Small intestine (tissue), 7 donors: ENCODE results near the gene CHST4. TPM values are rescaled to one million over a fixed set of nuclear protein-coding genes. Genes with fewer than 3 reads are reported as not detected.

Source experiments
- DNase-seq, 2 donors: peaks; one replicate each; pipeline versions ENCODE4 v3.0.0 to v3.0.0-alpha.2; 2013
- FAIRE-seq: peaks from 2 replicates; lab custom pipeline; 2012; peaks lifted over from hg19 to GRCh38; lab: Jason Lieb, UNC
- H3K27ac ChIP-seq, 3 donors: one replicate each; pipeline ENCODE4 v1.5.1; 2013; ENCODE audit warnings: low read length in 2 of 3, mild to moderate bottlenecking in 2 of 3, control low read depth in 1 of 3, inconsistent platforms in 1 of 3, low read depth in 1 of 3, moderate library complexity in 1 of 3
- H3K27me3 ChIP-seq, 3 donors: one replicate each; pipeline ENCODE4 v1.6.1; 2013; ENCODE audit warnings: low read length in 3 of 3, inconsistent platforms in 1 of 3; ENCODE audit not compliant: control insufficient read depth in 3 of 3, insufficient read depth in 3 of 3
- H3K36me3 ChIP-seq, 3 donors: one replicate each; pipeline ENCODE4 v1.6.1; 2013; ENCODE audit warnings: low read length in 3 of 3, inconsistent platforms in 1 of 3, low read depth in 1 of 3, mild to moderate bottlenecking in 1 of 3, moderate library complexity in 1 of 3; ENCODE audit not compliant: control insufficient read depth in 3 of 3, insufficient read depth in 2 of 3
- H3K4me1 ChIP-seq, 3 donors: one replicate each; pipeline ENCODE4 v1.6.1; 2013; ENCODE audit warnings: low read length in 2 of 3, inconsistent platforms in 1 of 3, low read depth in 1 of 3, mild to moderate bottlenecking in 1 of 3, moderate library complexity in 1 of 3; ENCODE audit not compliant: control insufficient read depth in 3 of 3, insufficient read depth in 2 of 3
- H3K4me3 ChIP-seq, 3 donors: one replicate each; pipeline ENCODE4 v1.5.1; 2013; ENCODE audit warnings: low read length in 3 of 3, control low read depth in 1 of 3, inconsistent platforms in 1 of 3, low read depth in 1 of 3, mild to moderate bottlenecking in 1 of 3, moderate library complexity in 1 of 3
- H3K9me3 ChIP-seq, 2 donors: one replicate each; pipeline ENCODE4 v1.6.1; 2013; ENCODE audit warnings: low read depth in 1 of 2, low read length in 1 of 2; ENCODE audit not compliant: control insufficient read depth in 2 of 2, insufficient read depth in 1 of 2
- WGBS, 3 donors: extraction: QIAGEN DNeasy Blood & Tissue Kit; methylation state at CpG; one replicate each; pipeline ENCODE4 v1.1.7; 2013; 5-methylcytosine and 5-hydroxymethylcytosine counted together
- polyA plus RNA-seq, 4 donors: library from polyadenylated mRNA; stranded (reverse) in 3 of 4; unstranded in 1 of 4; fragments of 200-250 nt in 3 of 4; fragments of 120-200 nt in 1 of 4; gene quantifications; one replicate each; pipeline versions ENCODE4 v1.2.1 to v1.2.3, GENCODE V29; 2013
- donor health status: healthy with polysubstance abuse.
- donor health status: control.
- donor health status: control.
- donor health status: Bipolar disorder and iron deficiency.
- donor health status: healthy.

CHST4 gene
- polyA plus RNA-seq, 4 donors = 0.06 to 0.15 TPM; not detected in 2

DNA sequence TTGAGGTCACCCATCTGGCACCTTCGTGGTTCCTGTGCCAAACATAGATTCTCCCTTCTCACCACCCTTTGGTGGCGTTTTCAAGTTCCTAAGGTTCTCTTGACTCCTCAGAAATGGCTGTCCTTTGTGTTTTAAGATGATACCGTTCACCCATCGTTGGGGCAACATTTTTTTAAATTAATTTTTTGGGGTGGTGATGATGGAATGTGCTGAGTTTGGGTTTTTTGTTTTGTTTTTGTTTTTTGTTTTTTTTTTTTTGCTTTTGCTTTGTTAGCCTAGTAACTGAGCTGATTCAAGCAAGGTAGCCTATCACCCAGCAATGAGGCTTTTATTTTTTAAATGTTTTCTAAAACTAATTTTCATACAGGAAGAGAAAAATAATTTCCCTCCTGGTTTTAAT, 2.6 kb downstream of the CHST4 start:
- Histone ChIP-seq H3K36me3 (no peaks in the 10 kb centered on the region), H3K9me3 (no peaks in the 10 kb centered on the region), H3K4me3 (no peak overlapping the region), H3K27ac (no peak overlapping the region), H3K4me1 (no peaks in the 10 kb centered on the region), H3K27me3 (peaks cover 0 to 10% (median 0%) of the 10 kb centered on the region in 3 donors)
- WGBS, 3 donors = 66 to 74% (median 67%) methylated on average over 4 of the region's 4 CpGs
- FAIRE-seq (no peak), DNase-seq (no peak)

DNA sequence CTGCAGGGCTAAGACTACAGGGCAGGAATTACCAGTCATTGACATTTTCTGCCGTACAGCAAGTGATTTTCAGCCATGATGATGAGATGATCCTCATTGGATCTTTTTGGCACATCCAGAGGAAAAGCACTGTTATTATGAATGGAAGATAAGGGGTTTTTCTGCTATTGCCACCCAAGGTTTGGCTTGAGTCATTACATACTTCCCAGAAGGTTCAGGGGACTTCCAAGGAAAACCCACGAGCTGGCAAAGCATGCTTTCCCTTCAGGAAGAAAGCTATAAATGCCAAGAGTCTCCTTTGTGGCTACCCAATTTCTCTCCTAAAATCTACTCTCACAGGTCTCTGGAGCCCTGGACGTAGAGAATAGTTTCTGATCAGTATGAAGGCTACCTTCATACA, 6.1 kb downstream of the CHST4 start:
- Histone ChIP-seq H3K27ac (no peak overlapping the region), H3K4me3 (no peak overlapping the region), H3K4me1 (no peaks in the 10 kb centered on the region), H3K27me3 (no peaks in the 10 kb centered on the region), H3K9me3 (no peaks in the 10 kb centered on the region), H3K36me3 (no peaks in the 10 kb centered on the region)
- 66 to 77% (median 75%) methylated on average over 3 of the region's 3 CpGs for WGBS, 3 donors
- no peak for DNase-seq
- no peak for FAIRE-seq

DNA sequence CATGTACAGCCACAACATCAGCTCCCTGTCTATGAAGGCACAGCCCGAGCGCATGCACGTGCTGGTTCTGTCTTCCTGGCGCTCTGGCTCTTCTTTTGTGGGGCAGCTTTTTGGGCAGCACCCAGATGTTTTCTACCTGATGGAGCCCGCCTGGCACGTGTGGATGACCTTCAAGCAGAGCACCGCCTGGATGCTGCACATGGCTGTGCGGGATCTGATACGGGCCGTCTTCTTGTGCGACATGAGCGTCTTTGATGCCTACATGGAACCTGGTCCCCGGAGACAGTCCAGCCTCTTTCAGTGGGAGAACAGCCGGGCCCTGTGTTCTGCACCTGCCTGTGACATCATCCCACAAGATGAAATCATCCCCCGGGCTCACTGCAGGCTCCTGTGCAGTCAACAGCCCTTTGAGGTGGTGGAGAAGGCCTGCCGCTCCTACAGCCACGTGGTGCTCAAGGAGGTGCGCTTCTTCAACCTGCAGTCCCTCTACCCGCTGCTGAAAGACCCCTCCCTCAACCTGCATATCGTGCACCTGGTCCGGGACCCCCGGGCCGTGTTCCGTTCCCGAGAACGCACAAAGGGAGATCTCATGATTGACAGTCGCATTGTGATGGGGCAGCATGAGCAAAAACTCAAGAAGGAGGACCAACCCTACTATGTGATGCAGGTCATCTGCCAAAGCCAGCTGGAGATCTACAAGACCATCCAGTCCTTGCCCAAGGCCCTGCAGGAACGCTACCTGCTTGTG, 10.7 kb downstream of the CHST4 start:
- H3K4me3 ChIP-seq = no peak overlapping the region
- no peaks in the 10 kb centered on the region for H3K9me3 ChIP-seq
- no peaks in the 10 kb centered on the region for H3K27me3 ChIP-seq
- H3K27ac ChIP-seq = no peak overlapping the region
- 92 to 93% (median 93%) methylated on average over 28 of the region's 28 CpGs for WGBS, 3 donors
- H3K36me3 ChIP-seq = no peaks in the 10 kb centered on the region
- DNase-seq (no peak), FAIRE-seq (no peak)
- H3K4me1 ChIP-seq = no peaks in the 10 kb centered on the region

DNA sequence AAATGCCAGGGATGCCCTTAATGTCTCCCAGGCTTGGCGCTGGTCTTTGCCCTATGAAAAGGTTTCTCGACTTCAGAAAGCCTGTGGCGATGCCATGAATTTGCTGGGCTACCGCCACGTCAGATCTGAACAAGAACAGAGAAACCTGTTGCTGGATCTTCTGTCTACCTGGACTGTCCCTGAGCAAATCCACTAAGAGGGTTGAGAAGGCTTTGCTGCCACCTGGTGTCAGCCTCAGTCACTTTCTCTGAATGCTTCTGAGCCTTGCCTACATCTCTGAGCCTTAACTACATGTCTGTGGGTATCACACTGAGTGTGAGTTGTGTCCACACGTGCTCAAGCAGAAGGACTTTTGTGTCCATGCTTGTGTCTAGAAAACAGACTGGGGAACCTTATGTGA, 11.4 kb downstream of the CHST4 start:
- FAIRE-seq = no peak
- Histone ChIP-seq H3K27ac (no peak overlapping the region), H3K27me3 (no peaks in the 10 kb centered on the region), H3K9me3 (no peaks in the 10 kb centered on the region), H3K4me1 (no peaks in the 10 kb centered on the region), H3K4me3 (no peak overlapping the region), H3K36me3 (no peaks in the 10 kb centered on the region)
- DNase-seq = peak; percentile 57 to 58
- 57 to 68% (median 67%) methylated on average over 6 of the region's 6 CpGs for WGBS, 3 donors

DNA sequence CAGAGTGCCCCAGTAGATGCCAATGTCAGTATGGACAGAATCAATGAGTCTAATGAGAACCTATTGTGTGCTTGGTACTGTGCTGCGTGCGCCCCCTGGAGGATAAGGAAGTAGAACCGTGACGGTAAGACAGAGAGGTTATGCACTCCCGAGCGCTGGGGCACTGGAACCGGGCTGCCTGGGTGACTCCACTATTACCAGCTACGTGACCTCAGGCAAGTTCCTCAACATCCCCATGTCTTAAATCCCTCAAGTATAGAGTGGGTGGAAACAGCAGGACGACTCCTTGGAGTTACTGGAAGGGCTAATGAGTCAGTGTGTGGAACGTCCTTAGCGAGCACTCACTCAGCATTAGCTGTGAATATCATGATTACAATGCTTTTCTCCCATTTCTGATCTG, 16.2 kb downstream of the CHST4 start:
- H3K4me3 ChIP-seq = no peak overlapping the region
- WGBS, 3 donors = 21 to 32% (median 29%) methylated on average over 11 of the region's 11 CpGs
- no peaks in the 10 kb centered on the region for H3K27me3 ChIP-seq
- DNase-seq (peak; percentile 46 to 52), FAIRE-seq (no peak)
- no peaks in the 10 kb centered on the region for H3K36me3 ChIP-seq
- no peaks in the 10 kb centered on the region for H3K4me1 ChIP-seq
- H3K27ac ChIP-seq = no peak overlapping the region
- H3K9me3 ChIP-seq = no peaks in the 10 kb centered on the region

DNA sequence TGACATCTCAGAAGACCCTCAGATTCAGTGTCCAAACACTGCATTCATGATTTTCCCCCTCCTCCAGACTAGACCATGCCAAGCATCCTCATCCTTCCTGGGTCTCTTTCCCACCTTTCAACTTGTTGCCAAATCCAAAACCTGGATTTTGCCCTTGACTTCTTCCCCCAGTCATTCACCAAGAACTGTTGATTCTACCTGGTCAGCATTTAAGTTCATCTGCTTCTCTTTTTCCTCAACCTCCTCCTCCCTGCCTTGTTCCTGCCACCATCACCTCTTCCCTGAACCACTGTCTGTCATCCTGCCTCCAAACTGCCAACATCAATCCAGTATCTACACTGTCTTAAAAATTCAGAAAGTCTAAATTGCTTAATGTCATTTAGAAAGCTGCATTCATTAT, 20.9 kb downstream of the CHST4 start:
- no peak overlapping the region for H3K27ac ChIP-seq
- H3K4me1 ChIP-seq = no peaks in the 10 kb centered on the region
- H3K27me3 ChIP-seq = peaks cover 0 to 2% (median 0%) of the 10 kb centered on the region in 3 donors
- no peaks in the 10 kb centered on the region for H3K9me3 ChIP-seq
- no peak for DNase-seq
- no peak for FAIRE-seq
- no peaks in the 10 kb centered on the region for H3K36me3 ChIP-seq
- H3K4me3 ChIP-seq = no peak overlapping the region

DNA sequence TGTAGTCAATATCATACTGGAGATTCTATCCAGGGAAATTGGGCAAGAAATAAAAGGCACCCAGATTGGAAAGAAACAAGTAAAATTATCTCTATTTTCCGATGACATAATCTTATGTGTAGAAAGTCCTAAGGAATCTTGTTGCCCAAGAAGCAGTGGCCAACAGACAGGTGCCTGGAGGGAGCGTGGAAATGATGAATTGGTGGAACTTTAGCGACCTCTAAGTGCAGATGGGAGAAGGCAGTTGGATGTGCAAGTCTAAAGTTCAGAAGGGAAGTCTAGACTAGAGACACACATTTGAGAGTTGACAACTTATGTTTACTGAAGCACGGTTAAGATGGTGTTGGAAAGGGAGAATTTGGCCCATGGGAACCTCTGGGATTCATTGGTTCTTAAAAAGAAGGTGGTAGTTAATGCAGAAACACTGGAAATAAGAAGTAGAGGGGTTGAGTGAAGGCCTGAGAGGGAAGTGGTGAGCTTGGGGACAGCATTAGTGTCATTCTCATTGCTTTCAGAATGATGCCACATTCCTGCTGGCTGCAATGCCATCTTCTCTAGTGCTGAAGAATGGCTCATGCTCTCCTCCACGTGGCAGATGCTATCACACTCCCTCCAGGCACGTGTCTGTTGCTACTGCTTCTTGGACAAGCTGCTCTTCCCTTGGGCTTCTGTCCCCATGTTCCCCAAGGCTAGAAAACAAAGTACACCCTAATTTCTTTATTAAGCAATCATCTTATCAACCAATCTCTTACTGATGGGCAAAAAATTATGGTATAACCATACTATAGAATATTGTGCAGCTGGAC, 26.7 kb downstream of the CHST4 start:
- Histone ChIP-seq H3K36me3 (no peaks in the 10 kb centered on the region), H3K4me3 (no peak overlapping the region), H3K27me3 (peaks cover 0 to 2% (median 0%) of the 10 kb centered on the region in 3 donors), H3K9me3 (no peaks in the 10 kb centered on the region), H3K4me1 (no peaks in the 10 kb centered on the region), H3K27ac (no peak overlapping the region)
- 29 to 38% (median 35%) methylated on average over 6 of the region's 6 CpGs for WGBS, 3 donors
- DNase-seq = peak; percentile 30 to 51
- no peak for FAIRE-seq

DNA sequence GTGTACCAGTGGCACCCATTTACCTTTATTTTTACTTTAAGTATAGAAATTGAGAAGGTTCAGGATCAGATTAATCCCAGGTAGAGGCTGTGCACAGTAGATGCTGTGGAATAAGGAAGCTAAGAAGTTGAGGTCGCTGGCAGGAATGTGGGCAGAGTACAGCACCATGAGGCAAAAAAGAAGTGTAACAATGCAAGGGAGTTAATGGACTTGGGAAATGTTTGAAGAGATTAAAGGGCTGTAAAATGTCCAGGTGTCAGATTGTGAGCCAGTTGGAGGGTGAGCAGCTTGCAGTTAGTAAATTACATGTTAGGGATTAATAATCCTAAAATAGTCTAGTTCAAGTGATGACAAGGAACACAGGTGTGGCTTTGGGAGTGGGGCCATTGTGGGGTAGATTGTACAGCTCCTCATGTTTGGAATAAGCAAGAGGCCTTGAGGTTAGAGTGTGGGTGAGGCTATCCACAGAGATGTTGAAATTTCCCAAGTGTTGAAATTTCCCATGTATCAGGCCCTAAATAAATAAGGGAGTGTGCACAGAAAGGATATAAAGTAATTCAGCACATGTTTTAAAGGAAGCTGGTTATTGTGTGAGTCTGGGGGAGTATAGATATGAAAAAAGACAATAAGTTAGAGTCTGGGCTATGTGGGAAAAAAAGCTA, 29.1 kb downstream of the CHST4 start:
- Histone ChIP-seq H3K4me3 (no peak overlapping the region), H3K4me1 (no peaks in the 10 kb centered on the region), H3K9me3 (no peaks in the 10 kb centered on the region), H3K27ac (no peak overlapping the region), H3K36me3 (no peaks in the 10 kb centered on the region), H3K27me3 (no peaks in the 10 kb centered on the region)
- DNase-seq (peak in 1 of 2 donors; percentile 31), FAIRE-seq (no peak)
- WGBS, 3 donors = 52 to 58% (median 58%) methylated on average over 1 of the region's 1 CpG
